GM23338 (cell line): ENCODE results near the gene RPGRIP1L. TPM values are rescaled to one million over a fixed set of nuclear protein-coding genes. Genes with fewer than 3 reads are reported as not detected.

Experiments
- ATAC-seq: fragments of 200-7000 bp; cut with Tn5 transposase; 3 replicates; pipeline ENCODE4 v1.9.1; 2020
- DNase-seq: peaks from one replicate; pipeline ENCODE4 v3.0.0-alpha.2; 2015; ENCODE audit warnings: low spot score
- H2AFZ ChIP-seq: fragments of 200-600 bp; sonication (generic); 2 replicates; pipeline ENCODE4 v1.8.0; 2016; ENCODE audit warnings: antibody characterized with exemption, mild to moderate bottlenecking, moderate library complexity
- H3F3A ChIP-seq: fragments of 200-600 bp; sonication (generic); replicated peaks from 2 replicates; pipeline ENCODE4 v1.8.0; 2017; ENCODE audit warnings: antibody characterized with exemption, mixed run types, low read depth
- H3K27ac ChIP-seq: fragments of 200-600 bp; sonication (generic); 2 replicates; pipeline ENCODE4 v1.6.1; 2016; ENCODE audit warnings: low read depth
- H3K27me3 ChIP-seq: fragments of 200-600 bp; sonication (generic); 2 replicates; pipeline ENCODE4 v1.8.0; 2016; ENCODE audit warnings: mild to moderate bottlenecking, mixed run types, moderate library complexity; ENCODE audit not compliant: insufficient read depth
- H3K36me3 ChIP-seq: fragments of 200-600 bp; sonication (generic); 2 replicates; pipeline ENCODE4 v1.8.0; 2016; ENCODE audit warnings: mild to moderate bottlenecking; ENCODE audit not compliant: insufficient read depth
- H3K4me1 ChIP-seq: fragments of 200-600 bp; sonication (generic); 2 replicates; pipeline ENCODE4 v1.8.0; 2016; ENCODE audit warnings: mild to moderate bottlenecking, moderate library complexity; ENCODE audit not compliant: insufficient read depth
- H3K4me2 ChIP-seq: fragments of 200-600 bp; sonication (generic); 2 replicates; pipeline ENCODE4 v1.7.1; 2017; ENCODE audit warnings: mixed run types
- H3K4me3 ChIP-seq: fragments of 200-600 bp; sonication (generic); 2 replicates; pipeline ENCODE4 v1.6.1; 2016; ENCODE audit warnings: mixed run types
- H3K79me2 ChIP-seq: fragments of 200-600 bp; sonication (generic); replicated peaks from 2 replicates; pipeline ENCODE4 v1.8.0; 2017; ENCODE audit warnings: mild to moderate bottlenecking; ENCODE audit not compliant: insufficient read depth
- H3K9me2 ChIP-seq: fragments of 200-600 bp; sonication (generic); 2 replicates; pipeline ENCODE4 v1.8.0; 2017; ENCODE audit not compliant: insufficient read depth
- H4K20me1 ChIP-seq: fragments of 200-600 bp; sonication (generic); replicated peaks from 2 replicates; pipeline ENCODE4 v1.8.0; 2017; ENCODE audit warnings: mild to moderate bottlenecking; ENCODE audit not compliant: insufficient read depth
- H3K27ac Mint-ChIP-seq: 2 replicates; pipeline ENCODE4 v1.8.0; 2020; ENCODE audit warnings: inconsistent platforms, mild to moderate bottlenecking, moderate library complexity, mixed read lengths
- H3K27me3 Mint-ChIP-seq: 3 replicates; pipeline ENCODE4 v1.8.0; 2022; ENCODE audit warnings: low read depth, mild to moderate bottlenecking, moderate library complexity, mixed read lengths, inconsistent platforms; ENCODE audit not compliant: insufficient read depth, poor library complexity
- H3K36me3 Mint-ChIP-seq: 3 replicates; pipeline ENCODE4 v1.8.0; 2021; ENCODE audit warnings: low read depth, mild to moderate bottlenecking, inconsistent platforms, moderate library complexity, mixed read lengths
- H3K4me1 Mint-ChIP-seq: 3 replicates; pipeline ENCODE4 v1.8.0; 2020; ENCODE audit warnings: mild to moderate bottlenecking, inconsistent platforms, mixed read lengths
- H3K4me3 Mint-ChIP-seq: 3 replicates; pipeline ENCODE4 v1.8.0; 2021; ENCODE audit warnings: moderate library complexity, mild to moderate bottlenecking, inconsistent platforms, mixed read lengths
- H3K9me3 Mint-ChIP-seq: 3 replicates; pipeline ENCODE4 v1.8.0; 2020; ENCODE audit warnings: moderate library complexity, mild to moderate bottlenecking, inconsistent platforms, mixed read lengths
- CREB1 ChIP-seq: fragments of 250-450 bp; sonication (Bioruptor Pico); IDR thresholded peaks from 2 replicates; pipeline ENCODE4 v1.5.0; 2020; ENCODE audit warnings: low read depth, mild to moderate bottlenecking, moderate library complexity
- CTCF ChIP-seq, 2 experiments: fragments of 200-600 bp in 1 of 2; sonication (generic) in 1 of 2; conservative IDR thresholded peaks; 2 replicates each; pipeline versions ENCODE4 v1.5.1 to v1.6.1; 2016 to 2017; ENCODE audit warnings: antibody characterized with exemption in 2 of 2, low read depth in 2 of 2, mild to moderate bottlenecking in 2 of 2, moderate library complexity in 1 of 2
- ETS1 ChIP-seq: IDR thresholded peaks from 2 replicates; pipeline ENCODE4 v1.6.1; 2016; ENCODE audit warnings: antibody characterized with exemption
- EZH2 ChIP-seq: fragments of 200-600 bp; sonication (generic); IDR thresholded peaks from one replicate; pipeline ENCODE4 v1.8.0; 2017; ENCODE audit warnings: antibody characterized with exemption, mild to moderate bottlenecking, low read depth; ENCODE audit not compliant: unreplicated experiment
- EZH2phosphoT487 ChIP-seq: fragments of 200-600 bp; sonication (generic); IDR thresholded peaks from one replicate; pipeline ENCODE4 v1.8.1; 2018; ENCODE audit warnings: antibody characterized with exemption; ENCODE audit not compliant: unreplicated experiment
- JUNB ChIP-seq: IDR thresholded peaks from one replicate; pipeline ENCODE4 v1.6.1; 2016; ENCODE audit warnings: antibody characterized with exemption; ENCODE audit not compliant: unreplicated experiment
- POLR2AphosphoS5 ChIP-seq: IDR thresholded peaks from 2 replicates; pipeline ENCODE4 v1.6.1; 2016; ENCODE audit warnings: antibody characterized with exemption, low read depth
- STAT1 ChIP-seq: IDR thresholded peaks from one replicate; pipeline ENCODE4 v1.6.1; 2016; ENCODE audit warnings: antibody characterized with exemption; ENCODE audit not compliant: unreplicated experiment
- ZNF114 ChIP-seq: fragments of 250-450 bp; sonication (Bioruptor Pico); IDR thresholded peaks from 2 replicates; pipeline ENCODE4 v1.5.0; 2020; ENCODE audit warnings: mild to moderate bottlenecking, moderate library complexity
- ZNF331 ChIP-seq: fragments of 250-450 bp; sonication (Bioruptor Pico); IDR thresholded peaks from 2 replicates; pipeline ENCODE4 v1.5.0; 2020; ENCODE audit warnings: low read depth, mild to moderate bottlenecking, moderate library complexity
- ZNF462 ChIP-seq: fragments of 250-450 bp; sonication (Bioruptor Pico); IDR thresholded peaks from 2 replicates; pipeline ENCODE4 v1.5.0; 2020; ENCODE audit warnings: mild to moderate bottlenecking, moderate library complexity
- polyA plus RNA-seq: library from polyadenylated mRNA; unstranded; fragments of >200 nt; fragmentation: Nextera tagmentation; extraction: Ambion mirVana; gene quantifications from 2 replicates; pipeline ENCODE4 v1.2.1, GENCODE V29; 2016
- total RNA-seq: library from RNA; depleted of rRNA; stranded (reverse); fragments of >200 nt; shearing (Covaris generic); gene quantifications from 2 replicates; pipeline ENCODE4 v1.2.3, GENCODE V29; 2014

The RPGRIP1L gene
- total and polyA plus RNA-seq, 2 experiments from 2014 or later, result 11.4 to 21.3 TPM

GRCh38 chr16:53600126-53600525, 103.5 kb downstream of the RPGRIP1L start (continued):
- TF ChIP-seq CTCF (conservative IDR thresholded peaks at IDR 0.05; ENCODE audit: low read depth in 2 of 2) (no peak), JUNB (no peak), ZNF114 (CRISPR knock-in tag) (no peak)

GRCh38 chr16:53599548-53599947, 104.1 kb downstream of the RPGRIP1L start:
- Mint-ChIP-seq H3K9me3 (peaks cover 9% of the 10 kb centered on the region; the same call in 2 of the 3 replicates), H3K4me1 (no peaks in the 10 kb centered on the region), H3K27me3 (no peaks in the 10 kb centered on the region), H3K27ac (no peak overlapping the region), H3K4me3 (no peak overlapping the region), H3K36me3 (peaks cover 6% of the 10 kb centered on the region; the same call in 1 of the 3 replicates)
- DNase-seq, result no peak
- no peak overlapping the region for H3K4me2 ChIP-seq
- H3F3A ChIP-seq, result no peaks in the 10 kb centered on the region
- H3K4me3 ChIP-seq, result no peak overlapping the region
- no peaks in the 10 kb centered on the region for H3K4me1 ChIP-seq
- no peak for ATAC-seq
- no peaks in the 10 kb centered on the region for H4K20me1 ChIP-seq
- no peaks in the 10 kb centered on the region for H3K27me3 ChIP-seq
- H3K9me2 ChIP-seq, result no peaks in the 10 kb centered on the region
- H3K79me2 ChIP-seq, result no peaks in the 10 kb centered on the region
- H3K36me3 ChIP-seq, result no peaks in the 10 kb centered on the region
- H2AFZ ChIP-seq, result no peak overlapping the region
- H3K27ac ChIP-seq, result no peak overlapping the region
- TF ChIP-seq CTCF (conservative IDR thresholded peaks at IDR 0.05; ENCODE audit: low read depth in 2 of 2) (no peak), ZNF331 (CRISPR knock-in tag) (no peak), POLR2AphosphoS5 (no peak), EZH2 (no peak), CREB1 (CRISPR knock-in tag) (no peak), ZNF462 (CRISPR knock-in tag) (no peak), EZH2phosphoT487 (no peak), STAT1 (no peak), ZNF114 (CRISPR knock-in tag) (no peak), ETS1 (no peak)
